HepG2 (cell line): ENCODE results near the gene CCDC106. TPM values are rescaled to one million over a fixed set of nuclear protein-coding genes. Genes with fewer than 3 reads are reported as not detected.

Experiments
- BRF2 ChIP-seq: sonication (generic); formaldehyde crosslinking; IDR thresholded peaks from 2 replicates; pipeline ENCODE4 v1.8.1; 2022; ENCODE audit warnings: mild to moderate bottlenecking, missing genetic modification reagents
- DNMT3B ChIP-seq: conservative IDR thresholded peaks from 2 replicates; pipeline ENCODE4 v1.6.1; 2016; ENCODE audit warnings: missing biosample characterization, control low read depth
- HES4 ChIP-seq: sonication (generic); formaldehyde crosslinking; IDR thresholded peaks from 2 replicates; pipeline ENCODE4 v1.9.0; 2021; ENCODE audit warnings: mild to moderate bottlenecking, missing genetic modification reagents, borderline replicate concordance
- JARID2 ChIP-seq: sonication (generic); formaldehyde crosslinking; IDR thresholded peaks from 2 replicates; pipeline ENCODE4 v1.8.1; 2023; ENCODE audit warnings: missing genetic modification reagents, inconsistent platforms; ENCODE audit not compliant: insufficient replicate concordance
- JUN ChIP-seq: sonication (generic); formaldehyde crosslinking; IDR thresholded peaks from 2 replicates; pipeline ENCODE4 v1.4.0; 2020; ENCODE audit warnings: mild to moderate bottlenecking, missing genetic modification reagents
- KDM2A ChIP-seq: sonication (generic); formaldehyde crosslinking; IDR thresholded peaks from 2 replicates; pipeline ENCODE4 v1.4.0; 2020; ENCODE audit warnings: low read depth, missing genetic modification reagents, borderline replicate concordance
- KDM3A ChIP-seq: IDR thresholded peaks from 2 replicates; pipeline ENCODE4 v1.6.1; 2018; ENCODE audit warnings: low read depth, missing compliant biosample characterization
- KIAA2018 ChIP-seq: sonication (generic); formaldehyde crosslinking; IDR thresholded peaks from 2 replicates; pipeline ENCODE4 v1.5.0; 2020; ENCODE audit warnings: mild to moderate bottlenecking, missing genetic modification reagents, borderline replicate concordance
- PRDM4 ChIP-seq: sonication (generic); formaldehyde crosslinking; IDR thresholded peaks from 2 replicates; pipeline ENCODE4 v1.9.0; 2021; ENCODE audit warnings: missing genetic modification reagents, borderline replicate concordance
- SNAPC2 ChIP-seq: sonication (generic); formaldehyde crosslinking; IDR thresholded peaks from 2 replicates; pipeline ENCODE4 v1.8.1; 2022; ENCODE audit warnings: mild to moderate bottlenecking, missing genetic modification reagents
- TIGD3 ChIP-seq: sonication (generic); formaldehyde crosslinking; IDR thresholded peaks from 2 replicates; pipeline ENCODE4 v1.5.1; 2020; ENCODE audit warnings: mild to moderate bottlenecking, missing genetic modification reagents, borderline replicate concordance
- ZBTB25 ChIP-seq: IDR thresholded peaks from 2 replicates; pipeline ENCODE4 v1.6.1; 2018; ENCODE audit warnings: missing genetic modification reagents
- ZBTB7B ChIP-seq: sonication (generic); formaldehyde crosslinking; IDR thresholded peaks from 2 replicates; pipeline ENCODE4 v1.4.0; 2020; ENCODE audit warnings: missing genetic modification reagents
- ZNF660 ChIP-seq: sonication (generic); formaldehyde crosslinking; IDR thresholded peaks from 2 replicates; pipeline ENCODE4 v1.5.1; 2020; ENCODE audit warnings: mild to moderate bottlenecking, low read depth, missing genetic modification reagents, borderline replicate concordance
- polyA plus RNA-seq, 8 experiments: library from polyadenylated mRNA; depleted of rRNA in 3 of 8; stranded (reverse) in 7 of 8; unstranded in 1 of 8; fragments of >200 nt; fragmentation: Illumina TruSeq in 4 of 8; extraction: Trizol in 4 of 8; gene quantifications; 2 replicates each; pipeline versions ENCODE4 v1.2.1 to v1.2.3, GENCODE V29; 2011 to 2016; ENCODE audit warnings: low read depth in 4 of 8, missing spikeins in 1 of 8, mixed read lengths in 1 of 8; ENCODE audit not compliant: insufficient read depth in 1 of 8
- total RNA-seq, 5 experiments: library from RNA; depleted of rRNA; stranded (reverse); fragments of >200 nt; fragmentation: Illumina TruSeq; extraction: Trizol; gene quantifications; 2 replicates each; pipeline ENCODE4 v1.2.3, GENCODE V29; 2016; ENCODE audit warnings: low read depth in 1 of 5

Gene CCDC106
- total and polyA plus RNA-seq, 2 of the 13 experiments (the other 11 are each of a cell fraction or from before 2014, with no cell fraction given), result 4.7 to 8.8 TPM

GRCh38 chr19:55640043-55640576 is 7.9 kb upstream of the CCDC106 start (continued):
- TF ChIP-seq ZBTB25, result no peak
- no peak; the same call in 1 of the 2 replicates for TF ChIP-seq PRDM4 (CRISPR knock-in tag)
- no peak for TF ChIP-seq ZBTB7B (CRISPR knock-in tag)
- peak; percentile 1; the same call in 1 of the 2 replicates for TF ChIP-seq SNAPC2 (CRISPR knock-in tag)
- no peak for TF ChIP-seq TIGD3
- TF ChIP-seq HES4, result 0 out of 2 replicates have a peak, but pooled peaks have one; percentile 34
- TF ChIP-seq KDM3A (CRISPR knock-in tag), result 0 out of 2 replicates have a peak, but pooled peaks have one; percentile 31
- TF ChIP-seq JARID2 (CRISPR knock-in tag), result no peak
- TF ChIP-seq KIAA2018 (CRISPR knock-in tag), result no peak
- TF ChIP-seq ZNF660, result no peak
- no peak for TF ChIP-seq BRF2 (CRISPR knock-in tag)
- no peak for TF ChIP-seq KDM2A (CRISPR knock-in tag)
- no peak for TF ChIP-seq JUN (CRISPR knock-in tag)
- no peak for TF ChIP-seq DNMT3B (CRISPR knock-in tag)
